WTC11 (cell line): ENCODE results near the gene PAIP2.

Source experiments
- ATF1 ChIP-seq: sonication (generic); formaldehyde crosslinking; IDR thresholded peaks from 2 replicates; pipeline ENCODE4 v1.8.1; 2023; ENCODE audit warnings: mild to moderate bottlenecking, moderate library complexity, missing genetic modification reagents
- CBFB ChIP-seq: sonication (generic); formaldehyde crosslinking; IDR thresholded peaks from 2 replicates; pipeline ENCODE4 v1.8.1; 2022; ENCODE audit warnings: mild to moderate bottlenecking, low read depth, missing genetic modification reagents
- ESRRA ChIP-seq: sonication (generic); formaldehyde crosslinking; IDR thresholded peaks from 2 replicates; pipeline ENCODE4 v1.8.1; 2022; ENCODE audit warnings: mild to moderate bottlenecking, missing genetic modification reagents, borderline replicate concordance
- ZNF263 ChIP-seq: sonication (generic); formaldehyde crosslinking; IDR thresholded peaks from 2 replicates; pipeline ENCODE4 v1.8.1; 2022; ENCODE audit warnings: low read depth, mild to moderate bottlenecking, moderate library complexity, missing genetic modification reagents
- ZNF423 ChIP-seq: fragments of 250-450 bp; sonication (Bioruptor Pico); IDR thresholded peaks from 2 replicates; pipeline ENCODE4 v2.1.2; 2022; ENCODE audit warnings: mild to moderate bottlenecking, moderate library complexity
- TF ChIP-seq, protein P1 (sequence below): sonication (generic); formaldehyde crosslinking; IDR thresholded peaks from 2 replicates; pipeline ENCODE4 v1.8.1; 2022; ENCODE audit warnings: low read depth, mild to moderate bottlenecking, moderate library complexity, missing genetic modification reagents, borderline replicate concordance
- TF ChIP-seq, protein P2 (sequence below): sonication (generic); formaldehyde crosslinking; IDR thresholded peaks from 2 replicates; pipeline ENCODE4 v1.8.0; 2022; ENCODE audit warnings: mild to moderate bottlenecking, missing genetic modification reagents
- TF ChIP-seq, protein P3 (sequence below): fragments of 200-600 bp; IDR thresholded peaks from 2 replicates; pipeline ENCODE4 v1.8.0; 2022; ENCODE audit warnings: antibody characterized with exemption
- TF ChIP-seq, protein P4 (sequence below): sonication (generic); formaldehyde crosslinking; IDR thresholded peaks from 2 replicates; pipeline ENCODE4 v1.8.1; 2023; ENCODE audit warnings: mild to moderate bottlenecking, moderate library complexity, missing genetic modification reagents

DNA sequence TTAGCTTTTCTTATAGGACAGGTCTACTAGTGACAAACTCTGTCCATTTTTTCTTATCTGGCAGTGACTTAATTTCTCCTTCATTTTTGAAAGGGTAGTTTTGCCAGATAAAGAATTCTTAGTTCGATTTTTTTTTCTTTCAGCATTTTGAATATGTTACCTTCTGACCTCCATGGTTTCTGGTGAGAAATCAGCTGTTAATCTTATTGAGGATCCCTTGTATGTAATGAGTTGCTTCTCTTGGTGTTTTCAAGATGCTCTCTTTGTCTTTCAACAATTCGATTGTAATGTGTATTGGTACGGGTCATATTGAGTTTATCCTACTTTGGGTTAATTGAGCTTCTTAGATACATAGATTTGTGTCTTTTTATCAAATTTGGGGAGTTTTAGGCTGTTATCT, 12.5 kb downstream of the PAIP2 start:
- TF ChIP-seq, protein P1, sequence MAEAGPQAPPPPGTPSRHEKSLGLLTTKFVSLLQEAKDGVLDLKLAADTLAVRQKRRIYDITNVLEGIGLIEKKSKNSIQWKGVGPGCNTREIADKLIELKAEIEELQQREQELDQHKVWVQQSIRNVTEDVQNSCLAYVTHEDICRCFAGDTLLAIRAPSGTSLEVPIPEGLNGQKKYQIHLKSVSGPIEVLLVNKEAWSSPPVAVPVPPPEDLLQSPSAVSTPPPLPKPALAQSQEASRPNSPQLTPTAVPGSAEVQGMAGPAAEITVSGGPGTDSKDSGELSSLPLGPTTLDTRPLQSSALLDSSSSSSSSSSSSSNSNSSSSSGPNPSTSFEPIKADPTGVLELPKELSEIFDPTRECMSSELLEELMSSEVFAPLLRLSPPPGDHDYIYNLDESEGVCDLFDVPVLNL (CRISPR knock-in tag): no peak
- TF ChIP-seq, protein P2, sequence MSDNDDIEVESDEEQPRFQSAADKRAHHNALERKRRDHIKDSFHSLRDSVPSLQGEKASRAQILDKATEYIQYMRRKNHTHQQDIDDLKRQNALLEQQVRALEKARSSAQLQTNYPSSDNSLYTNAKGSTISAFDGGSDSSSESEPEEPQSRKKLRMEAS: no peak
- TF ChIP-seq, protein P3, sequence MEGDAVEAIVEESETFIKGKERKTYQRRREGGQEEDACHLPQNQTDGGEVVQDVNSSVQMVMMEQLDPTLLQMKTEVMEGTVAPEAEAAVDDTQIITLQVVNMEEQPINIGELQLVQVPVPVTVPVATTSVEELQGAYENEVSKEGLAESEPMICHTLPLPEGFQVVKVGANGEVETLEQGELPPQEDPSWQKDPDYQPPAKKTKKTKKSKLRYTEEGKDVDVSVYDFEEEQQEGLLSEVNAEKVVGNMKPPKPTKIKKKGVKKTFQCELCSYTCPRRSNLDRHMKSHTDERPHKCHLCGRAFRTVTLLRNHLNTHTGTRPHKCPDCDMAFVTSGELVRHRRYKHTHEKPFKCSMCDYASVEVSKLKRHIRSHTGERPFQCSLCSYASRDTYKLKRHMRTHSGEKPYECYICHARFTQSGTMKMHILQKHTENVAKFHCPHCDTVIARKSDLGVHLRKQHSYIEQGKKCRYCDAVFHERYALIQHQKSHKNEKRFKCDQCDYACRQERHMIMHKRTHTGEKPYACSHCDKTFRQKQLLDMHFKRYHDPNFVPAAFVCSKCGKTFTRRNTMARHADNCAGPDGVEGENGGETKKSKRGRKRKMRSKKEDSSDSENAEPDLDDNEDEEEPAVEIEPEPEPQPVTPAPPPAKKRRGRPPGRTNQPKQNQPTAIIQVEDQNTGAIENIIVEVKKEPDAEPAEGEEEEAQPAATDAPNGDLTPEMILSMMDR: no peak
- TF ChIP-seq ZNF263 (no peak), ESRRA (no peak), ATF1 (no peak), ZNF423 (CRISPR knock-in tag) (no peak), CBFB (CRISPR knock-in tag) (no peak)
- TF ChIP-seq, protein P4, sequence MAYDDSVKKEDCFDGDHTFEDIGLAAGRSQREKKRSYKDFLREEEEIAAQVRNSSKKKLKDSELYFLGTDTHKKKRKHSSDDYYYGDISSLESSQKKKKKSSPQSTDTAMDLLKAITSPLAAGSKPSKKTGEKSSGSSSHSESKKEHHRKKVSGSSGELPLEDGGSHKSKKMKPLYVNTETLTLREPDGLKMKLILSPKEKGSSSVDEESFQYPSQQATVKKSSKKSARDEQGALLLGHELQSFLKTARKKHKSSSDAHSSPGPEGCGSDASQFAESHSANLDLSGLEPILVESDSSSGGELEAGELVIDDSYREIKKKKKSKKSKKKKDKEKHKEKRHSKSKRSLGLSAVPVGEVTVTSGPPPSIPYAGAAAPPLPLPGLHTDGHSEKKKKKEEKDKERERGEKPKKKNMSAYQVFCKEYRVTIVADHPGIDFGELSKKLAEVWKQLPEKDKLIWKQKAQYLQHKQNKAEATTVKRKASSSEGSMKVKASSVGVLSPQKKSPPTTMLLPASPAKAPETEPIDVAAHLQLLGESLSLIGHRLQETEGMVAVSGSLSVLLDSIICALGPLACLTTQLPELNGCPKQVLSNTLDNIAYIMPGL: no peak
